ENCODE results near the gene CARS1.

Gene CARS1

DNA sequence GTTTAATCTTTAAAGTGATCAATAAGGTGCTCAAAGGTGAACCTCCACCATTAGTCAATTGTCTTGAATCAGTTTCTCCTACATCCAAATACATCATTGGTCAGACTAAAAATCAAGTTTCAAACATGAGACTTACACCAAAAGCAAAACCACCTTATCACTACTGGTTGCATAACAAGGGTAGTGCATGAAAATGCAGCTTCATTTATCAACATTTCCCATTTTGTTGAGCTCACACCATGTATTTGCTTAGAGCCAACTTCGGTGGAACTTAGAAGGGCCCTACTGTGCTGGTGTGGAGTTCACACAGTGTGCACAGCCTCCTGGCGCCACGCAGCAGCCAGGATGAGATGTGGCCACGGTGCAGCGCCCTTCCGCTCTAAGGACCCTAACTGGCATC lies 104.9 kb downstream of the CARS1 start:
- TF ChIP-seq ZNF384 (IDR thresholded peaks at IDR 0.05) (no peak), SP1 (IDR thresholded peaks at IDR 0.05) (no peak), ELF4 (IDR thresholded peaks at IDR 0.05) (no peak), SUZ12 (IDR thresholded peaks at IDR 0.05) (no peak), TARDBP (IDR thresholded peaks at IDR 0.05) (no peak), L3MBTL2 (conservative IDR thresholded peaks at IDR 0.05) (no peak), FOXA1 (IDR thresholded peaks at IDR 0.05) (no peak), NFRKB (IDR thresholded peaks at IDR 0.05) (no peak), BHLHE40 (IDR thresholded peaks at IDR 0.05; ENCODE audit: borderline replicate concordance) (no peak)
- TF ChIP-seq, protein P1, sequence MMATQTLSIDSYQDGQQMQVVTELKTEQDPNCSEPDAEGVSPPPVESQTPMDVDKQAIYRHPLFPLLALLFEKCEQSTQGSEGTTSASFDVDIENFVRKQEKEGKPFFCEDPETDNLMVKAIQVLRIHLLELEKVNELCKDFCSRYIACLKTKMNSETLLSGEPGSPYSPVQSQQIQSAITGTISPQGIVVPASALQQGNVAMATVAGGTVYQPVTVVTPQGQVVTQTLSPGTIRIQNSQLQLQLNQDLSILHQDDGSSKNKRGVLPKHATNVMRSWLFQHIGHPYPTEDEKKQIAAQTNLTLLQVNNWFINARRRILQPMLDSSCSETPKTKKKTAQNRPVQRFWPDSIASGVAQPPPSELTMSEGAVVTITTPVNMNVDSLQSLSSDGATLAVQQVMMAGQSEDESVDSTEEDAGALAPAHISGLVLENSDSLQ (IDR thresholded peaks at IDR 0.05) = no peak
- DNase-seq (ENCODE audit: extremely low spot score) = no peak
- POLR2A ChIA-PET = no interaction called here
- CTCF ChIA-PET = no interaction called here

DNA sequence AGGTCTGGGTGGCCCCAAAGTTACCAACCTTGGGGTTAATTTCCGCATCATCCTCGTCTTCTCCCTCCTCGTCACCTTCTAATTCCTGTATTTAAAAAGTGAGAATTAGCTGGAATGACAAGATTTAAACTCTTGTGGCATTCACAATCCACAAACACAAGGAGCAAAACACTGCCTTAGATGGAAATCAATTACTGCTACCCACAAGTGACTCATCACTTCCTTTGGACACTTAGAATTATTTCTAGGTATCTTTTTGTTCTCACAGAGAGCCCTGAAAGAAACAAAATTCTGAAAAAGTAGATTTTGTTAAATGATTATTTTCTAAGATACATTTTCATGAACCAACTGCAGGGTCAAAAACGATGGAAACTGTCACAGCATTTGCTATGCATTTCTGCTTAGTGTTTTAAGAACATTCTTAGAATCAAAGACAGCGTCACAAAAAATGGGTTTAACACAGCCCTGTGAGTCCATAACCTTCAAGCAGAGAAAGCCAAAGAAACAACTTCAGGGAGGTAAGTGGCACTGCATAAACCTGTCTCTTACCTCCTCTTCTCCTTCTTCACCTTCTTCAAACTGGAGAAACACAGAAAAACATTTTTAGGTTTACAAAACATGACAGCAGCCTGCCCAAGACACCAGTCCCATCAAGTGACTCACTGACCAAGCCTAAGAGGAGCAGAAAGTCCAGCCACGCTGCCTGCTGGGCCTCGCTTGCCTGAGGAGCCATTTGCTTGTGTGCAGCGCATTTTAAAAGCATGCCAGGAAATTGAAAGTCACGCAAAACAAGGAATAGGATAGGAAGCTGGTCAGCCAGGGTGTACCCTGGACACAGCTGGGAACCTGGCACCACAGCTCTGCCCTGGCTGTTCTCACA lies 105.8 kb downstream of the CARS1 start:
- TF ChIP-seq FOXM1 (IDR thresholded peaks at IDR 0.05; ENCODE audit: borderline replicate concordance) (no peak), ARNT (IDR thresholded peaks at IDR 0.05) (no peak), TARDBP (IDR thresholded peaks at IDR 0.05) (no peak), HDGF (IDR thresholded peaks at IDR 0.05; ENCODE audit: borderline replicate concordance) (no peak), FOXK2 (IDR thresholded peaks at IDR 0.05) (no peak), BHLHE40 (IDR thresholded peaks at IDR 0.05; ENCODE audit: borderline replicate concordance) (no peak), SUZ12 (IDR thresholded peaks at IDR 0.05) (no peak), ZNF384 (IDR thresholded peaks at IDR 0.05) (no peak), LEF1 (IDR thresholded peaks at IDR 0.05; ENCODE audit: borderline replicate concordance) (no peak), NFRKB (IDR thresholded peaks at IDR 0.05) (no peak)
- no peak for DNase-seq (ENCODE audit: extremely low spot score)
- ChIA-PET POLR2A (no interaction called here), CTCF (no interaction called here)
